ENCODE results near the gene PUM1. TPM values are rescaled to one million over a fixed set of nuclear protein-coding genes. Genes with fewer than 3 reads are reported as not detected.
A peak's percentile ranks its signal among the peaks of the same experiment; 100 is the strongest.

The PUM1 gene
- total RNA-seq, 1 experiment from 2014 or later = 27.4 TPM

DNA sequence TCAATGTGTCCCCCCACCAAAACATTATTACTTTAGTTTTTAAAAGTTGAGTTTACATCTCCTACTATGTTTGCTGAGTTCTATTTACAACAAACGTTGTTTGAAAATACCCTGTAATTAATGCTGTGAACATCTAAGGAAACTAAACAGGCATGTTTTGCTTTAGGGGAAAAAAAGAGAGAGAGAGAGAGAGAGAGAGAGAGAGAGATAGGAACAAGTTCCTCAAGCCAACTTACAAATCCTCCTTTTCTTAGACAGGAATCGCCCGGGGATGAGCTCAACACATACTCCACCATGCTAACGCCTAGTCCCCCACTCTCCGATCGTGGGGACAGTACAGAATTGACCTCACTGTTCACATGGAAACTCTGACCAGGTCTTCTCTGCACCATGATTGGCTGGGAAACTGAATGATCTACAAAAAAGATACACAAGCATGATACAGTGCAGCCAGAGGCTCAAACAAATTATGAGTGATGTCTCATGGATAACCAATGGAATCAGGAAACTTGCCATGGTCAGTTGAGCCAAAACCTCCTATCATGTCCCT is 59.8 kb downstream of the PUM1 start:
- in situ Hi-C loops (cut with HindIII; ENCODE audit: low pct_unique_long_range_greater_than_20kb, low sequenced_read_pairs) = no loop called here
- DNase-seq (ENCODE audit: low read depth) = no peak

DNA sequence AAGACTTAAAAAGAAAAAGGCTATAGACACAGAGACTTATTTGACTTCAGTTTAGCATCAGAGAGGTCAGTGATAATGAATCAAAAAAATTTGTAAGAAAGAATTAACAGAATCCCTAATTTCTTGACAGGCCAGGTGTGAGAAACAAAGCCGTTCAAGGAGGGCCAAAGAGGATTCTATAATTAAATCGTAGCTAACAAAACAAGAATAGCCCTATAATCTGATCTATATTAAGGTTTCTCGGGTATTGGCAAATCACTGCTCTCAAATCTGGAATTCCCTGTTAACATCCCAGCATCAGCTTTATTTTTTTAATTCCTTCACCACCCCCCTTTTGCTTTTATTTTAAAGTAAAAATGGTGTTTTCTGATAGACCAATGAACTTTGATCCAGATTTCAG is 60.3 kb downstream of the PUM1 start:
- in situ Hi-C loops (cut with HindIII; ENCODE audit: low pct_unique_long_range_greater_than_20kb, low sequenced_read_pairs) = no loop called here
- DNase-seq (ENCODE audit: low read depth) = no peak

DNA sequence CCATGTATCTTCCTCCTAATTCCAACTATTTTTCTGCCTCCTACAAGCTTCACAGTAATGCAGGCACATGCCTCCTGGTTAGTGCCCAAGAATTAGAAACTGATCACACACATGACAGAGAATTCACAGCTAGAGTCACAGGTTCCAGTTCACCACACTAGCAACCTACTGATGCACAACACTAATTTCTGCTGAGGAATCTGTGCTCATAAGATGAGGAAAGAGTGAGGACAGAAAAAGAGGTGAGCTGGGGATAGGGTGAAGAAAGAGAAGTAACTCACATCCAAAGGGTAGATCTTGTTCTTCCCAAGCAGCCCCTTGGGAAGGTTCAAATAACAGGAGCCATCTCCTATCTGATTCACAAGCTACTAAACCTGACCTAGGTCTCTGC is 61.3 kb downstream of the PUM1 start:
- peak; percentile 63 for DNase-seq (ENCODE audit: low read depth)

DNA sequence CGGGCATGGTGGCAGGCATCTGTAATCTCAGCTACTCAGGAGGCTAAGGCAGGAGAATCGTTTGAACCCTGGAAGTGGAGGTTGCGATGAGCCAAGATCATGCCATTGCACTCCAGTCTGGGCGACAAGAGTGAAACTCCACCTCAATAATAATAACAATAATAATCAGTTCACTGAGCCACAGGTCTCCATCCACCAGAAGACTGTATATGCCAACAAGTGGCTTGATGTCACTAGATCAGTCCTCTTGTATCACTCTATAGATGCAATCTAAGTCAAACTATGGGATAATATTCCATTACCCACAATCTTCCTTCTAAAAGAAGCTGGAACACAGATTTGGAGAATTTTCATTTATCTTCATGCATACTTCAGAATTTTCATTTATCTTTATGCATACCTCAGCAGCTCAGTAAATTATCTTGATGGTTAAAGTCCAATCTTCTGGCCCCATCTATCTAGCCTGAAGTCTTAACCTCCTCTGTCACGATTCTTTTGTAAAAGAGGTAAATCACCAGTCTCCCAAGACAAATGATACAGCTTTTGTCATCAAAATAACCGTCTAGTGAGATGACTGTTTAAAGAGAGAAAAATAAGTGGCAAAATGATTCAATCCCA is 61.8 kb downstream of the PUM1 start:
- DNase-seq (ENCODE audit: low read depth) = no peak
- in situ Hi-C loops (cut with HindIII; ENCODE audit: low pct_unique_long_range_greater_than_20kb, low sequenced_read_pairs) = no loop called here

More for the DNA sequence above, 61.3 kb downstream of the PUM1 start:
- in situ Hi-C loops (cut with HindIII; ENCODE audit: low pct_unique_long_range_greater_than_20kb, low sequenced_read_pairs) = no loop called here

DNA sequence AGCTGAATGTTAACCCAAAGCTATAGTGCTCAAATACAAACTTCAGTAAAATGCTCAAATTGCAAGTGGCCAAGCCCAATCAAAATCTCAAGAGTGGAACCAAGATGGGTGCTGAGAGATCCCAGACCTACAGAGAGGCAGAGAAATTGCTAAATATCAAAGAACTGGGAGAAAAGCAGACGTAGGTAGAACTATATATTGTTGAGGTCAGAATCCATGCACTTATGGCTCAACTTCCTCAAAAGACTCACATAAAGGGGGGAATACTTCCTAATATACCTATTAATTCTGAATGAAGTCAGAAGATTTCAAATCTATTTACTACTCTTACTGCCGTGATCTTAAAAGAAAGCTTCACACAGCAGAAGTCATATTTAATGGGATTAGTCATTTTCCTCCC is 65.2 kb downstream of the PUM1 start:
- no peak for DNase-seq (ENCODE audit: low read depth)
- in situ Hi-C loops (cut with HindIII; ENCODE audit: low pct_unique_long_range_greater_than_20kb, low sequenced_read_pairs) = no loop called here

DNA sequence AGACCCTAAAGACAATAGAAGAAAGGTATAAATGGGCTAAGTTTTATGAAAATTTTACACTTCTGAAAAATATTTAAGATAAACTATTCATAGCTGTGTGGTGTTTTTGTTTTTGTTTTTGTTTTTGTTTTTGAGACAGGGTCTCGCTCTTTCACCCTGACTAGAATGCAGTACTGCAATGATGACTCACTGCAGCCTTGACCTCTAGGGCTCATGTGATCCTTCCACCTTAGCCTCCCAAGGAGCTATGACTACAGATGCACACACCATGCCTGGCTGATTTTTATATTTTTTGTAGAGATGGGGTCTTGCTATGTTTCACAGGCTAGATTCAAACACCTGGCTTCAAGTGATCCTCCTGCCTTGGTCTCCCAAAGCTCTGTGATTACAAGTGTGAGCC is 66.6 kb downstream of the PUM1 start:
- DNase-seq (ENCODE audit: low read depth) = no peak
- in situ Hi-C loops (cut with HindIII; ENCODE audit: low pct_unique_long_range_greater_than_20kb, low sequenced_read_pairs) = no loop called here

DNA sequence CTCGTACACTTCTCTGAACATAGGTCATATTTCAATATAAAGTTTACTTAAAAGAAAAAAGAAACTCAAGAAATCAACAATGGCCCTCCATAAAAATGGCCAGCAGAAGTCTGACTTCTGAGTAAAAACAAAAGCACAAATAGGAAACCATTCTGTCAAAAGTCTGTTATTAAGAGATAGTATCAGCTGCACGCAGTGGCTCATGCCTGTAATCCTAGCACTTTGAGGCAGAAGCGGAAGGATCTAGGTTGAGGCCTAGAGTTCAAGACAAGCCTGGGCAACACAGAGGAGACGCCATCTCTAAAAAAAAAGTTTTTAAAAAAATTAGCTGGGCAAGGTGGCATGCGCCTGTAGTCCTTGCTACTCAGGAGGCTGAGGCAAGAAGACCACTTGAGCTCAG is 67.3 kb downstream of the PUM1 start:
- no peak for DNase-seq (ENCODE audit: low read depth)
- in situ Hi-C loops (cut with HindIII; ENCODE audit: low pct_unique_long_range_greater_than_20kb, low sequenced_read_pairs) = no loop called here

DNA sequence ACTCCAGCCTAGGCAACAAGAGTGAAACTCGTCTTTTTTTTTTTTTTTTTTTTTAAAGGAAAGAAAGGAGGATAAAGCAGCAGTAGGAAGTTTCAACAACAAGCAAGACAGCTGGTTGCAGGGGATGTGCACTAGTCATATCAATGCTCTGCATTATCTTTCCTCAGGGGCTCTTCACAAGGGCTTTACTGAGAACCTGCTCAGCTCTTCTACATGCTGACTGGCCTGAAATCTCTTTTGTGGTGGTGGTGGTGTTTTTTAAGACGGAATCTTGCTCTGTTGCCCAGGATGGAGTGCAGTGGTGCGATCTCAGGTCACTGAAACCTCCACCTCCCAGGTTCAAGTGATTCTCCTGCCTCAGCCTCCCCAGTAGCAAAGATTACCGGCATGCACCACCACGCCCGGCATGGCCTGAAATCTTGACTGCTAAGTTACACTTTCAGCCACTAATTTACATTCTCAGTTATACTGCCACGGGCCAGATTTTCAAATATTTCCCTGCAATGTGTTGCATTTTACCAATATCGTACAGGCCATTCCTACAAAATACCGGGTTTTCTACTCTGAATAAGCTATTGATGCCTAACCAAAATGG is 68.0 kb downstream of the PUM1 start:
- DNase-seq (ENCODE audit: low read depth) = no peak
- in situ Hi-C loops (cut with HindIII; ENCODE audit: low pct_unique_long_range_greater_than_20kb, low sequenced_read_pairs) = no loop called here

DNA sequence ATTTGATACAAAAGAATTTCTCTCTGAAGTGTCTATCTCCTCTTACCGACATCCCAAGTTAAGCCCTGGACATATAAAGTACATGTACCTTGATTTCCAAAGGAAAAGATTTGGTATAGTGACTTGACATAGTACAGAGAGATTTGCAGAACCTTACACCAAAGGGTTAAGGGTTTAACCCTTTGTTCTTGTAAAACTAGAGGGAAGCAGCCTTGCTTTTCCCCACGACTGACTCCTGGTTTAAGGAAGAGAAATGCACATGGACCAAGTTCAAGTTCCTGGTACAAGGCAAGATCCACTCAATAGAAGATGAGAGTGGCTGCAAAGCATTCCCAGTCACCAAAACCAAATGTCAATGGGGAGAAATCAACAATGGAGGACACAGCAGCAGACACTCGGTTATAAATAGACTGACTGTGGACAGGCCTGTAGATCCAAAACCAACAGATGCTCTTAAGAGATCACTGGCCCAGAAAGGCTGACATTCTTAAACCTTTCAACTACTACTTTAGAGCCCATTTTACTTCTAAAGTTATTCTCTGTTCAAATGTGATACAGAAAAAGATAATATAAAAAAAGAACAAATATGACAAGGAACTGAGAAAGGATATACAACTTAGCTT is 69.4 kb downstream of the PUM1 start:
- in situ Hi-C loops (cut with HindIII; ENCODE audit: low pct_unique_long_range_greater_than_20kb, low sequenced_read_pairs) = no loop called here
- no peak for DNase-seq (ENCODE audit: low read depth)

DNA sequence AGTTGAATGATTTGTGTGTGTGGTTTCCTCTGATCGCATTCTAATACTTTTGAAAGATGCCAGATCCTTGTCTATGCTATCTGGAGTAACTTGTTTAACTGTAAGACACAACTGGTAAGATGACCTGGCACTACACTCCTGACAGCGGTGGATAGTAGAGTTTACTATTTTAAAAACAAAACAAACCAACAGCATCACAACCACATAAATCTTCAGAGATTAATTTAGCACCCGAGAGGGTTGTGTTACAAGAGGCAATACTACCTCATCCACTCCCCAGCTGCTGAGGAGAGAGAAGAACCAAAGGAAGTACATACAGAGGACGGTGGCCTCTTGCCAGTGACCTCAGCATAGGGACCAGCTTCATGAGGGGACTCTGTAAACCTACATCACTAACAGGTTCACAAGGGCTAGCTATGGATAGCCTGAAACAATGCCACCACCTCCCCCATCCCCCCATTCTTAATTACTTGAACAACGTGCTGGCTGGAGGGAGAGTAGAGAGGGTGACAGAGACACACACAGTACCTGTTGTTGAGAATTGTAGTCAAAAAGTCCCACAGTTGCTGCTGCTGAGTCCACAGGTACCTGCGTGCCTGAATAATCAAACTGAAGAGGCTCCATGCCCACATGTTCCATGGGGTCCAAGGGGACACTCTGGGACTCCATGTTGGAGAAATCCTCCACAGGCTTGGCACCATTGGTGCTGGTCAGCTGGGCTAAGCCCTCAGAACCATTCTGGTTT is 73.5 kb downstream of the PUM1 start:
- no peak for DNase-seq (ENCODE audit: low read depth)
- in situ Hi-C loops (cut with HindIII; ENCODE audit: low pct_unique_long_range_greater_than_20kb, low sequenced_read_pairs) = no loop called here

DNA sequence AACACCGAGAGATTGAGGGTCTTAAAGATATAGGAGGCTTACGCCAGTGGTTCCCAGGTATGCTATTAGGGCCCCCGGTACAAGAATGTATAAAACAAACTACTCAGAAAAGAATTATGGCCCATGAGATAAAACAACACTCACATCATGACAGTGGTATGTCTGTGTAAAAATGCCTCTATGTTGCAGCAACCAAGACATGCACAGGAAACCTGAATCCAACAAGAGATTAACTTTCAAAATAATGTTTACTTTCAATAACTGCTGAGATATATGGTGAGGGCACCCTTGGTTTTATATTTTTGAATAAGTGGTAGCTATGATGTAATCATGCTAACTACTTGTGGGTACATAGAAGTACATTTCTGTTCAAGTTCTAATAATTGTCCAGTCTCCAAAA is 74.9 kb downstream of the PUM1 start:
- DNase-seq (ENCODE audit: low read depth) = no peak
- in situ Hi-C loops (cut with HindIII; ENCODE audit: low pct_unique_long_range_greater_than_20kb, low sequenced_read_pairs) = no loop called here

DNA sequence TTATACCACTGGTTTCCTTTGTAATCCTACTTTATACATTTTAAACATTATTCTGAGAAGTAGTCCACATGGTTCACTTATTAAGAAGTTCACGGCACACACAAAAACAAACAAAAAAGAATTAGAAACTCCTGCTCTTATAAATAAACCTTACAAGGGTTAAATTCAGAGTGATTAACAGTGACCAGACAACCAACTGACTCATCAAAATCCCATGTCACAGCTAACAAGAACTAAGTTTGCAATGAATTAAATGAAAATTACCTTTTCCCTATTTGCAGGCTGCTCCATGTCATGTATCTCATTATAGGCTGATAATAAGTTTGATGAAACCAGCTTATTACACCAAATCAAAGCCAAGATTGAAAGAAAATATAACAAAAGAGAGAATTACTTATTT is 77.5 kb downstream of the PUM1 start:
- no peak for DNase-seq (ENCODE audit: low read depth)
- in situ Hi-C loops (cut with HindIII; ENCODE audit: low pct_unique_long_range_greater_than_20kb, low sequenced_read_pairs) = no loop called here

DNA sequence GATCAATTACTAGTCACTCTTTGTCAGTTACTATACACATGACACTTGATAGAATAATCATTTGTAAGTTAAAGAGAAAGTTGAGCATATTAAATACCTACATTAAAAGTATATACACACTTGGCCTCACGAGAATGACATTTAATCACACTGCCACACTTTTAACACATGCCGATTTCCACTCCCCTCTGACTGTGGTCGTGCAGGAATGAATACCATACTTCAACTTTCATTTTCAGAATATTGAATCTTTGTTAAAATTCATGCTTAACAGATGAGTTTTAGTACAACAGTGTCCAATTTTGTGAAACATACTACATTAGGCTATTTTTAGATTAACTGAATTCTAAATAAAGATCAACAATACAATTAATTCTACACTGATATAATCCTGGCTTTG is 78.8 kb downstream of the PUM1 start:
- in situ Hi-C loops (cut with HindIII; ENCODE audit: low pct_unique_long_range_greater_than_20kb, low sequenced_read_pairs) = no loop called here
- no peak for DNase-seq (ENCODE audit: low read depth)

DNA sequence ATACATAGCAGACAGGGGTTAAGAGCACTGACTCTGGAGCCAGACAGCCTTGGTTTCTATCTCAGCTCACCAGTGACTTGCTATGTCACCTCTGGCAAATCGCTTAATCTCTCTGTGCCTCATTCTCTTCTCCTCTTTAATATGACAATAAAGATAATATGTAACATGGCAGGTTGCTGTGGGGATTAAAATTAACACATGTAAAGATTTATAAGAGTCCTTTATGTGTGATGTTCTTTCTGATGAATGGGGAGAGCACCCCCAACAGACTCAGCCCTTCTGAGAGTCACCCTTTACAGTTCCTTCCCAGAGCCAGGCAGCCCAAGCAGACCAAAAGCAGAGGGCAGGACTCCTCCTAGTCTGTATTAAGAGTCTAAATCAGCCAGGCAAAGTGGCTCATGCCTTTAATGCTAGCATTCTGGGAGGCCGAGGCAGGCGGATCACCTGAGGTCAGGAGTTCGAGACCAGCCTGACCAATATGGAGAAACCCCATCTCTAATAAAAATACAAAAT is 80.5 kb downstream of the PUM1 start:
- in situ Hi-C loops (cut with HindIII; ENCODE audit: low pct_unique_long_range_greater_than_20kb, low sequenced_read_pairs) = no loop called here
- DNase-seq (ENCODE audit: low read depth) = no peak

DNA sequence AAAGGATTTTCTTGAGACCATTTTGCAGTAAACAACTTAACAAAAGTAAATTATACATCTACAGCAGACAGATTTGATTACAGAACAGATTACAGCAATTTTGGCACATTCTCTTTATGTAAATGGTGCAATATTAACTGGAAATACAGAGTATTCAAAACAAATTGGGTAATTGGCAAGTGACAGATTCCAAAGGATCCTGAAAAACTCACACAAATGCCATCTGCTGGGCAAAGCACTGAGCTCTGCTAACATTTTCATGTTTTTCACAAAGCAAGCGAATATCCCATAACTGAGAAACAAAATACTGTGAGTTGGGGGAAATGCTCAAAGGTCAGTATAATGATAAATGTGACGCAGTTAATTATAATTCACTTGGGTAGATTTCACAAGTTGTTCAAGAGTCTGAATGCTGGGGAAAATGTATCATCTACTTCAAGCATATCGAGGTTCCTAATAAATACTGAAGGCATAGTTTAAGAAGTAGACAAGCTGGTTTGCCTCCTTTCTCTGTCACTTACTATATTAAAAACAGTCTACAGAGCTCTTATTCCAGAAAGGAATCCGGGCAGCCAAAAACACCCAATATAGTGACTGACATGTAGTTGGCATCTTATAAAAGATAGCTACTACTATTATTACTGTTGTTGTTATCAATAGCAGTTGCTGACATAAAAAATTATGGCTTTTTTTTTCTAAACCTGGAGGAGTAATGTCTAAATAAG is 81.2 kb downstream of the PUM1 start:
- in situ Hi-C loops (cut with HindIII; ENCODE audit: low pct_unique_long_range_greater_than_20kb, low sequenced_read_pairs) = no loop called here

DNA sequence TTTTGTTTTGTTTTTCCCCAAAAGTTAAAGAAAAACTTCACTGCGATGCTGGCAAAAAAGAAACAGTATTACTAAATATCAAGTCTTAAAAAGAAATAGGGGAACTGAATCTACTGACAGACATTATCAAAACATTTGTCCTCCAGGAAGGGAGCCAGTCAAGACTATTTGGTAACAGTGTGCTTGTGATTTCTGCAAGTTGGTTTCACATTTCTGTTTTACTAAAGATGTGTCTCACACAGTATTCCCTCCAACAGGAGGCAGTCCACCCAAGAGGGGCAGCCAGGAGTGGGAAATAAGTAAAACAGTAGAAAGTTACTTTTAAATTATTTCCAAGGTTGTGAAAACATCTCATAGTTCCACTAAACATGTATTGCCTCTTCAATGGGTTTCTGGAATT is 82.6 kb downstream of the PUM1 start:
- in situ Hi-C loops (cut with HindIII; ENCODE audit: low pct_unique_long_range_greater_than_20kb, low sequenced_read_pairs) = no loop called here
- no peak for DNase-seq (ENCODE audit: low read depth)

More for the DNA sequence above, 81.2 kb downstream of the PUM1 start:
- no peak for DNase-seq (ENCODE audit: low read depth)

DNA sequence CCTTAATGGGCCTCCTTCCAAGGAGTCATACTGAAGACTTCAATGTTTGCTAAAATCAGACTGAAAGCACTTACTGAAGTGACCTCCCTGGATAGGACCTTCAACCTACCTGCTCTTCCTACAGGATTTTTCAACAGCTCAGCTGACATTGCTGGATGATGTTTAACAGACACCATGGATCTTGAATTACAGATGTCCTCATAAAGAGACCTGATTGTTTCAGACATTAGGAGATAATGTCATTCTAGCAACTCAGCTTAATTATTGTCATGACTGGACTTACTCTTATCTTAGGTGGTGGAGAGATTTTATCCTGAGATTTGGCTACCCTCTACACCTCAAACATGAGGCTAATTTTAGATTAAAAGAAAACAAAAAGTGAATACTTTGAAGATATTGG is 83.1 kb downstream of the PUM1 start:
- in situ Hi-C loops (cut with HindIII; ENCODE audit: low pct_unique_long_range_greater_than_20kb, low sequenced_read_pairs) = no loop called here
- DNase-seq (ENCODE audit: low read depth) = no peak

DNA sequence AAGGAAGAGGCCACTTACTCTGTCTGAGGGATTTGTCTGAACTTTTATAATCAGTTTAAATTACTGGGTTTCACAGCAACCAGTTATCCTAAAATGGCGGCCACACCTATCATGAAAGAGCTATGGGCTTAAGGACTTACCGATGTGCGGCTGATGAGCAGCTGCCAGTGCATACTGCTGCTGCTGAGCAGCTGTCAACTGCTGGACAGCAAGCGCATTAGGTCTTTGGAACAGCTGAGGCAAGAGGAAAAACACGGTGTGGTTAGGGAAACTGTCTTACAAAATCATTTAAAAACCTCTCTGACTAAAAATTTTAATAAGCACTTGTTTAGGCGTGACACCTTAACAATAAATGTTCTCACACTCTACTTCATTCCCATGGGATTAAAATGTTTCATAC is 84.3 kb downstream of the PUM1 start:
- no peak for DNase-seq (ENCODE audit: low read depth)
- in situ Hi-C loops (cut with HindIII; ENCODE audit: low pct_unique_long_range_greater_than_20kb, low sequenced_read_pairs) = no loop called here
